ENCODE data around the gene PBX1.

DNA sequence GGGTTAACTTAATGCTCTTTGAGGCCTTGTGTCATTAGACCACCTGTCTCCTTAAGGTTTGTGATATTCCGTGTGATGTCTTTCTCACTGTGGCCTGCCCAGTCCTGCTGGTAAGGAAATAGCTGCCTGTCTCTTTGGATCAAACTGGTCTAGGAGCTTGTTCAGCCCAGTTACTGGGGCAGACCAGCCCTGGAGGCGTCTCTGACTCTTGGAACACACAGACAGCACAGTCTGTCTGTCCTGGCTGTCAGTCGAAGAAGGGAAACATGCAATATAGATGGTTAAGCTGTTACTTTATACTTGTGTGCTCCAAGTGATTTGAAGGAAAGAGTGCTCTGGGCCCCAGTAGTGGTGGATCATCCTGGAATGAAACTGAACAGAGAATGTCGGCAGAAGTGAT, 20.4 kb downstream of the PBX1 start:
- TF ChIP-seq POLR2A (IDR thresholded peaks at IDR 0.05) = no peak
- TF ChIP-seq, protein P1, sequence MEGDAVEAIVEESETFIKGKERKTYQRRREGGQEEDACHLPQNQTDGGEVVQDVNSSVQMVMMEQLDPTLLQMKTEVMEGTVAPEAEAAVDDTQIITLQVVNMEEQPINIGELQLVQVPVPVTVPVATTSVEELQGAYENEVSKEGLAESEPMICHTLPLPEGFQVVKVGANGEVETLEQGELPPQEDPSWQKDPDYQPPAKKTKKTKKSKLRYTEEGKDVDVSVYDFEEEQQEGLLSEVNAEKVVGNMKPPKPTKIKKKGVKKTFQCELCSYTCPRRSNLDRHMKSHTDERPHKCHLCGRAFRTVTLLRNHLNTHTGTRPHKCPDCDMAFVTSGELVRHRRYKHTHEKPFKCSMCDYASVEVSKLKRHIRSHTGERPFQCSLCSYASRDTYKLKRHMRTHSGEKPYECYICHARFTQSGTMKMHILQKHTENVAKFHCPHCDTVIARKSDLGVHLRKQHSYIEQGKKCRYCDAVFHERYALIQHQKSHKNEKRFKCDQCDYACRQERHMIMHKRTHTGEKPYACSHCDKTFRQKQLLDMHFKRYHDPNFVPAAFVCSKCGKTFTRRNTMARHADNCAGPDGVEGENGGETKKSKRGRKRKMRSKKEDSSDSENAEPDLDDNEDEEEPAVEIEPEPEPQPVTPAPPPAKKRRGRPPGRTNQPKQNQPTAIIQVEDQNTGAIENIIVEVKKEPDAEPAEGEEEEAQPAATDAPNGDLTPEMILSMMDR (IDR thresholded peaks at IDR 0.05) = no peak

All from right lobe of liver (tissue), 4 donors.